ENCODE measurements around the gene MACO1.

Gene MACO1

DNA sequence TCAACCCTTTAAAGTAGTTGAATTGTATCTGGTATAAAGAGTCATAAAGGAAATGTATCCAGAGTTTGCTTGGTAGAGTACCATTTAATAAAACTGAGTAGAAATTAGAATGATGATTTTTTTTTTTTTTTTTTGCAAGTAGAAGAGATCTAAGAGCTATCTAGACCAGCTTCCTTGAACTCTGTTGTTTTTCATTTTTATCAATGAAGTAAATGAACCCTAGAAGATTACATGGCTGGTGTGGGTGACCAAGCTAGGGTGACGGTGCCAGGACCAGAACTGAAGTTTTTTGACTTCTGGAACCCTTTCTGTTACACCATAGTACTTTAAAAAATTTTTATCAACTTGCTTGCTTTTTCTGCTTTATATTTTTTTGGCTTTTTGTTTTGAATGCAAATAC is 36.9 kb downstream of the MACO1 start:
- Histone ChIP-seq H3K27me3 (ENCODE audit: control insufficient read depth, insufficient read depth, low read length) (no peaks in the 10 kb centered on the region), H3K4me3 (ENCODE audit: low read length) (no peak overlapping the region), H3K4me1 (ENCODE audit: control insufficient read depth, insufficient read depth, low read length) (peaks cover 16% of the 10 kb centered on the region), H3K9me3 (replicated peaks; ENCODE audit: low read length) (no peaks in the 10 kb centered on the region), H3K9ac (ENCODE audit: low read depth, low read length) (no peak overlapping the region), H3K36me3 (ENCODE audit: insufficient read depth, low read length) (no peaks in the 10 kb centered on the region), H3K4me2 (ENCODE audit: low read length) (no peak overlapping the region)

DNA sequence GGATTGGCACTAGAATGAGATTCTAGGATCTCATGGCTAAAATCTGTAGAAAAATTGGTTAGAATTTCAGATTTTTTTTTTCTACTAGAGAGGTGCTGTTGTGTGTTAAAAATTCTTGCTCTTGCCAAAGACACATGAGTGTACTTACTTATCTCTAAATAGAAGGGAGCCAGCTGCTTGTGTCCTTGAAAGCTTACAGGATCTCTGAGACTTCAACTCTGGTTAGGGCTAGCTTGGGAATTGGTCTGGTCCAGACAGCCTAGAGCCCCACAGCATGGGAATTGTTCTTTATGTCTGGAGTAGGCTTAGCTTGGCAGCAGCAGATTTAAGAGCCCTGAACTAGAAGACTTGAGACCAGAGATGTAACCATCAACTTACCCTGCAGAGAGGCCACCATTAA is 37.3 kb downstream of the MACO1 start:
- H3K9ac ChIP-seq (ENCODE audit: low read depth, low read length): no peak overlapping the region
- H3K4me1 ChIP-seq (ENCODE audit: control insufficient read depth, insufficient read depth, low read length): peaks cover 16% of the 10 kb centered on the region
- no peak overlapping the region for H3K4me3 ChIP-seq (ENCODE audit: low read length)
- no peaks in the 10 kb centered on the region for H3K36me3 ChIP-seq (ENCODE audit: insufficient read depth, low read length)
- no peaks in the 10 kb centered on the region for H3K27me3 ChIP-seq (ENCODE audit: control insufficient read depth, insufficient read depth, low read length)
- H3K9me3 ChIP-seq (replicated peaks; ENCODE audit: low read length): no peaks in the 10 kb centered on the region
- no peak overlapping the region for H3K4me2 ChIP-seq (ENCODE audit: low read length)

DNA sequence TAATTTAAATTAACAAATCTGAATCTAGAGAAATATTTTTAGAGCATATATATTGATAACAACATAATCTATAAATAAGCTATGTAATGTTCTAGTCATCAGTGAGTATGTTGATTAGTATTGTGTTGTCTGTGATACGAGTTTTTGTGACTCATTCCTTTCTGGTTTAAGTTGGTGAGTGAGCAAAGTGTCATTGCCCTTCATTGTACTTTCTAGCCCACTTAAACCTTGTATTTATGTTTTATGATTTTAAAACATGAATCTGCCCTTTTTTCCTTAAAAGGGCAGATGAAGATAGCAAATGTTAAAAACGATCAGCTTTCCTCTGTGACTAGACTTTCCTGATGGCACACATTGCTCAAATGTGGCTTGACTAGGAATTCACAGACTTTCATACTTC is 38.5 kb downstream of the MACO1 start:
- H3K9ac ChIP-seq (ENCODE audit: low read depth, low read length): peak overlapping the region; percentile 29

DNA sequence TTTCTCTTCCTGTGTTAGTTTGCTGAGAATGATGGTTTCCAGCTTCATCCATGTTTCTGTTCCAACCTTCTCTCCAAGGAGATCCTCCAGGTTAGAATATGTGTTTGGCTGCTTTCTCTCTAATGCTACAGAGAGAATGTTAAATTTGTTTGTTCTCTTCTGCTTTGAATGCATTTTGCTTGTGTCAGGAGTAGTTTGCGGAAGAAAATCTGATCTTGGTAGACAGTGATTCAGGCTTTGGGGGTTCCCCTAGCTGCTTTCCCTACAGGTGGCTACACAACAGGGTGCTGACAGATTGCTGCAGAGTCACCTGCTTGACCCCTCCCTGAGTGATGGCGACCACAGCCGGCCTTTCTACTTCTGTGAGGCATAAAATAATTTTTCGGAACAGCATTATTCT is 41.8 kb downstream of the MACO1 start:
- Histone ChIP-seq H3K4me1 (ENCODE audit: control insufficient read depth, insufficient read depth, low read length) (peaks cover 16% of the 10 kb centered on the region), H3K4me3 (ENCODE audit: low read length) (no peak overlapping the region), H3K9ac (ENCODE audit: low read depth, low read length) (no peak overlapping the region), H3K27me3 (ENCODE audit: control insufficient read depth, insufficient read depth, low read length) (no peaks in the 10 kb centered on the region), H3K36me3 (ENCODE audit: insufficient read depth, low read length) (no peaks in the 10 kb centered on the region), H3K4me2 (ENCODE audit: low read length) (no peak overlapping the region), H3K9me3 (replicated peaks; ENCODE audit: low read length) (no peaks in the 10 kb centered on the region)

More for the DNA sequence above, 38.5 kb downstream of the MACO1 start:
- H3K9me3 ChIP-seq (replicated peaks; ENCODE audit: low read length): no peaks in the 10 kb centered on the region
- peaks cover 16% of the 10 kb centered on the region for H3K4me1 ChIP-seq (ENCODE audit: control insufficient read depth, insufficient read depth, low read length)
- no peak overlapping the region for H3K4me3 ChIP-seq (ENCODE audit: low read length)
- H3K27me3 ChIP-seq (ENCODE audit: control insufficient read depth, insufficient read depth, low read length): no peaks in the 10 kb centered on the region
- H3K4me2 ChIP-seq (ENCODE audit: low read length): no peak overlapping the region
- no peaks in the 10 kb centered on the region for H3K36me3 ChIP-seq (ENCODE audit: insufficient read depth, low read length)

DNA sequence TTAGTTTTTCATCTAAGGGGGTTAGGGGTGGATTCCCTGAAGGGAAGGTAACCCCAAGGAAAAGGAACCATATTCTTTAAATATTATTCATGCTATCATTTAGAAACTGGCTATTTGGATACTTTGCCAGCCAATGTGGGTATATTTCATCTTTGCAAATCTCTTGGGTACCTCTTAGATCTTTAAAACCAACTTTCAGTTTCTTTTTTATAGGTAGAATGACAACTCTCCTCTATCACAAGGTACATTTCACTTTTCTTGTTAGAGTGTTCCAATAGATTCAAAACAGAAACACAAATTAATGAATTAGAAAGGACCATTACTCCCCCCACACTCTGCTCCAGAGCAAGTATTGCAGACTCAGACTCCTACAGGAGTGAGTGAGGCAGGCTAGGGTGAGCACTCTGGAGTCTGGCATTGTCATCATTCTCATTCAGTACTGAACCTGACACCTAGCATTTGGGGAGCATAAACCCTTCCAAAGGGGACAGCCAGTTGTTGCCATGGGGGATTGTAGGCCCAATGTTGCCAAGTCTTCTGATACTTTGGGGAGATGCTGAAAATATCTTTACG is 43.0 kb downstream of the MACO1 start:
- H3K9ac ChIP-seq (ENCODE audit: low read depth, low read length): no peak overlapping the region
- peaks cover 14% of the 10 kb centered on the region for H3K4me1 ChIP-seq (ENCODE audit: control insufficient read depth, insufficient read depth, low read length)
- no peak overlapping the region for H3K4me3 ChIP-seq (ENCODE audit: low read length)

DNA sequence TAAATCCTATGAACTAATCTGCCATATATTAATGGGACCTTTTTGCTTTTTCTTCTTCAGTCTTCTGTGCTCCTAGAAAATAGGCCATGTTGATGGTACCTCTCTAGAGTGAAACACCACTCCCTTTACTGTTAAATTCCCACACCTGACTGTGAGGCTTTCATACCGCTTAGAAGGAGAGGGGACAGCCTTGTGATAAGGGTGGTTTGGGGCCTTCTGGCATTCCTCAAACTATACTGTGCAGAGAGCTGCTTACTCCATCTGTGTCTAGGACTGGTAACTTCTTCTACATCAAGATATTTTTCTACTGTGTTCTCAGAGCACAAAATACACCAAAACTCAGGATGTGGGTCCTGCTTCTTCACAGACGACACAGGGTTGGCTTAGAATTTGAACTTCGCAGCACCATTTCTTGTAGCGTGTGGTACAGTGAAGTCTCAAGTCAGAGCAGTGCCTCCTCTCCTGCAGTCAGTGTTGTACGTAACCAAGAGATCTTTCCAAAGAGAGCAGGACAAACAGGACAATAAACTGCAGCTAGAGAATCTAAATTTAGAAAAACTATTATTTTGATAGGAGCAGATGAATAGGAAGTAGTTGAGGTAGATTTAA is 43.8 kb downstream of the MACO1 start:
- Histone ChIP-seq H3K9me3 (replicated peaks; ENCODE audit: low read length) (no peaks in the 10 kb centered on the region), H3K27me3 (ENCODE audit: control insufficient read depth, insufficient read depth, low read length) (no peaks in the 10 kb centered on the region), H3K36me3 (ENCODE audit: insufficient read depth, low read length) (no peaks in the 10 kb centered on the region), H3K4me1 (ENCODE audit: control insufficient read depth, insufficient read depth, low read length) (peaks cover 6% of the 10 kb centered on the region), H3K4me2 (ENCODE audit: low read length) (no peak overlapping the region), H3K9ac (ENCODE audit: low read depth, low read length) (no peak overlapping the region), H3K4me3 (ENCODE audit: low read length) (no peak overlapping the region)

More for the DNA sequence above, 43.0 kb downstream of the MACO1 start:
- Histone ChIP-seq H3K36me3 (ENCODE audit: insufficient read depth, low read length) (no peaks in the 10 kb centered on the region), H3K9me3 (replicated peaks; ENCODE audit: low read length) (no peaks in the 10 kb centered on the region), H3K4me2 (ENCODE audit: low read length) (no peak overlapping the region), H3K27me3 (ENCODE audit: control insufficient read depth, insufficient read depth, low read length) (no peaks in the 10 kb centered on the region)

DNA sequence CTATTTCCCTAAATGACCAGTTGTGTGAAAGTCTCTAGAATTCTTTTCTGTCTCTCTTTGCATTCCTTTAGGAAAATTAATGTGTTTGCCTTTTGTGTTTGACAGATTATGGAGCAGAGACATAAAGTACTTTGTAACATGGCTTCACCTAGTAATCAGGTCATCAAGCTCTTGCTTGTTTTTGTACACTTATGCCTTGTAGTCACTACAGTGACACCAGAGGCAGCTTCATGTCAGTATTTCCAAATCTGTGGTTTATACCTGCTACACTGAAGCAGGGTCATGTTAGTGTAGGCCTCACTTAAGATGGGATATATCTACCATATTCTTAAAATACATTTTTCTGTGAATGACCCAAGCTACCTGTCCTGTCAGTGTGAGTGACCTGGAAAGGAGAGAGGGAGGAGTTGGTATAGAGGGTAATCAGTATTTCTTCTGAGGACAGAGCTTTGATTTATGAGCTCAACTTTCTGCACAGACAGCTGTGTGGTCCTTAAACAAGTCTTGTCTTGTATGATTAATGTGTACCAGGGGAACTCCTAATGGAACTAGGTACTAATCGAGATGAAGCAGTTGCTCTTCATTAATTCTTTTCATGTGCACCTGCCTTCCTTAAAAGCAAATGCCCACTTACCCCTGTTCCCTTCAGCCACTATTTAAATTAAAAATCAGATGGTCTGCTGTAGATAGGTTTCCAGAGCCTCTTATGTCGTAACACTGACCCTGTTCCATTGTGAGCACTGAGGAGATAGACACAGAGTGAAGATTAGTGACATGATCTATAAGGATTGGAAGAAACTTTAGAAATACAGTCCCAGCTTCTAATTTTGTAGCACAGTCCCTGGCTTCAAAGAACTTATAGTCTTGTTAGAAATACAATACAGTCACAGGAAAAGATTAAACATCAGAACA is 45.7 kb downstream of the MACO1 start:
- no peak overlapping the region for H3K4me3 ChIP-seq (ENCODE audit: low read length)

DNA sequence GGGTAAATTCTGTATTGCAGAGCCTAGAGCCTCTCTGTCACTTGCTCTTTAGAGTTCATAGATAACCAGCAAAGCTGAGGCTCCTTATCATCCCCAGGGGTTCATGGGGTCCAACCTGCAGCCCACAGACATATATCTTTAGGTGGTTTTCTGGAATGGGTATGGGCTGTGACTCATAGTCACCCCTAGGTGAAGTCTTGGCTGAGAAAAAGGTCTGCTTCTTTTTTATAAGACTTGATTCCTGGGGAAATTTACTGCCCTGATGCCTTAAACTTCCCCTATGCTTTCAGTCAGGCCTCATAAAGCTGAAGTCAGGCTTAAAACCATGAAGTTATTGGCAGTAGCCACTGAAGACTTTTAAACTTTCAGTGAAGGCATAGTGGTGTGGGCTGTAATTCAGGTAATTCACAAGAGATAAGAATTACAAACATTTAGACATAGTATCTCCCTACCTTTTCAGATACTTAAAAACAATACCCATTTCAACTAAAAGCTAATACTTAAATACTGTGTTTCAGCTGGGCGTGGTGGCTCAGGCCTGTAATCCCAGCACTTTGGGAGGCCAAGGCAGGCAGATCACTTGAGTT is 46.8 kb downstream of the MACO1 start:
- Histone ChIP-seq H3K9me3 (replicated peaks; ENCODE audit: low read length) (no peaks in the 10 kb centered on the region), H3K36me3 (ENCODE audit: insufficient read depth, low read length) (no peaks in the 10 kb centered on the region), H3K9ac (ENCODE audit: low read depth, low read length) (no peak overlapping the region), H3K4me1 (ENCODE audit: control insufficient read depth, insufficient read depth, low read length) (no peaks in the 10 kb centered on the region), H3K27me3 (ENCODE audit: control insufficient read depth, insufficient read depth, low read length) (no peaks in the 10 kb centered on the region), H3K4me2 (ENCODE audit: low read length) (no peak overlapping the region), H3K4me3 (ENCODE audit: low read length) (no peak overlapping the region)

More for the DNA sequence above, 45.7 kb downstream of the MACO1 start:
- Histone ChIP-seq H3K4me1 (ENCODE audit: control insufficient read depth, insufficient read depth, low read length) (no peaks in the 10 kb centered on the region), H3K4me2 (ENCODE audit: low read length) (no peak overlapping the region), H3K9me3 (replicated peaks; ENCODE audit: low read length) (no peaks in the 10 kb centered on the region), H3K36me3 (ENCODE audit: insufficient read depth, low read length) (no peaks in the 10 kb centered on the region), H3K9ac (ENCODE audit: low read depth, low read length) (no peak overlapping the region), H3K27me3 (ENCODE audit: control insufficient read depth, insufficient read depth, low read length) (no peaks in the 10 kb centered on the region)

DNA sequence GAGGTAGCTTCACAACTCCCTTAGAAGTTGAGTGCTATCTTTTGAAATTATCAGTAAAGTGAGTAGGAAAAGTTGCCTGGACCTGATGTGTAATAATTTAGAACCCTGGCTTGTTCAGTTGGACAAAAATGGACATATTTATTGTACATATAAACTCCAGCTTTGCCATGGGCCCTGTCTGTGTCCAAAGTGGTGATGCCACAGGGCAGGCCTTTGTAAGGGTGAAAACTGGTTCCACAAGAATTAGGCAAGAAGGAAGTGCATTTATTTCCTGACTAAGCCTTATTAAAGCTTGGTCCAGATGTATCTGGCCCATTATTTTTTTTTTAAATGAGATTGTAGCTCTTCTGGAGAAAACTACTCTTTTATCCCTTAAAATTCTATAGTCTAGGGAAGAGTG is 47.9 kb downstream of the MACO1 start:
- no peak overlapping the region for H3K4me3 ChIP-seq (ENCODE audit: low read length)

DNA sequence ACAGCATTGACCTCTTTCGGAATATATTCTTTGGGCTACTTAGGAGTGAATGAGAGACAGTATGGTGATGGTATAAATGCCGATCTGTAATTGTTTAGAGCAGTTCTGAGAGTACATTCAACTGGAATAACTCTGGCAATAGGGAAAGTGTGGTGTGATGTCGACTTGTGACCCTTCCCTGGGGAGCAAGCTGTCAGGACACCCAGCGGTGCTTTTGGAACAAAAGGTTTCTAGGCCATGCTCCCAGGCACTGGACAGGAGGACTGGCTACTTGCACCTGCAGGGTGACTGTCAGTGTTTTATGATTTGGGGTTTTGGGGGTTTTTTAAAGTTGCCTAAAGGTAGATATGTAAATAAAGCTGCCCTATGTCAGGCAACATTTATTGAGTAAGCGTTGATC is 50.9 kb downstream of the MACO1 start:
- Histone ChIP-seq H3K36me3 (ENCODE audit: insufficient read depth, low read length) (peaks cover 14% of the 10 kb centered on the region), H3K9me3 (replicated peaks; ENCODE audit: low read length) (no peaks in the 10 kb centered on the region), H3K4me3 (ENCODE audit: low read length) (no peak overlapping the region), H3K4me2 (ENCODE audit: low read length) (no peak overlapping the region), H3K27me3 (ENCODE audit: control insufficient read depth, insufficient read depth, low read length) (no peaks in the 10 kb centered on the region), H3K4me1 (ENCODE audit: control insufficient read depth, insufficient read depth, low read length) (no peaks in the 10 kb centered on the region), H3K9ac (ENCODE audit: low read depth, low read length) (no peak overlapping the region)

More for the DNA sequence above, 47.9 kb downstream of the MACO1 start:
- Histone ChIP-seq H3K9ac (ENCODE audit: low read depth, low read length) (no peak overlapping the region), H3K4me1 (ENCODE audit: control insufficient read depth, insufficient read depth, low read length) (no peaks in the 10 kb centered on the region), H3K4me2 (ENCODE audit: low read length) (no peak overlapping the region), H3K36me3 (ENCODE audit: insufficient read depth, low read length) (peaks cover 2% of the 10 kb centered on the region), H3K9me3 (replicated peaks; ENCODE audit: low read length) (no peaks in the 10 kb centered on the region), H3K27me3 (ENCODE audit: control insufficient read depth, insufficient read depth, low read length) (no peaks in the 10 kb centered on the region)

DNA sequence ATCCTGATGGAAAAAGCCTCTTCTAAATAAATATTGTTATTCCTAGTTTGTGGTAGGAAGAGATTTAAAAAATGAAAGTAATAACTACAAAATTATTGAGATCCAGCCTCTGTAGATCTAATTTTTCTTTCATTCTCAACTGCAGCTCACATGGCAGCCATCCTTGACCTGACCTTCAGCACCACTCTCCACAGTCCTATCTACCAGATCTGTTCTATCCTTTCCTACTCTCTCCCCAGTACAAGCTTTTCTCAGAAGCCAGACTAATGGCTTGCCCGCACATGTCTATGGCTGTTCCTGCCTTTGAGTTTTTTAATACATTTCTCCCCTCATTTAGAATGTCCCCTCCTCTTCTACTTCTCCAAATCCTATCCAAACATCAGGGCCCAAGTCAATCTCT is 51.5 kb downstream of the MACO1 start:
- Histone ChIP-seq H3K9me3 (replicated peaks; ENCODE audit: low read length) (no peaks in the 10 kb centered on the region), H3K36me3 (ENCODE audit: insufficient read depth, low read length) (peaks cover 17% of the 10 kb centered on the region), H3K4me3 (ENCODE audit: low read length) (no peak overlapping the region), H3K4me2 (ENCODE audit: low read length) (no peak overlapping the region), H3K4me1 (ENCODE audit: control insufficient read depth, insufficient read depth, low read length) (no peaks in the 10 kb centered on the region), H3K27me3 (ENCODE audit: control insufficient read depth, insufficient read depth, low read length) (no peaks in the 10 kb centered on the region), H3K9ac (ENCODE audit: low read depth, low read length) (no peak overlapping the region)

Data from skeletal muscle satellite cell (primary cell).